NCI-H128 (cell line): Measurements from ENCODE around the gene MALRD1.

Source experiments
- DNase-seq: peaks from one replicate; lab custom pipeline; 2025; ENCODE audit not compliant: unreplicated experiment; lab: John Stamatoyannopoulos, UW

Gene MALRD1

GRCh38 chr10:19212590-19212989 lies 164.0 kb downstream of the MALRD1 start:
- no peak for DNase-seq

- no peak for DNase-seq
Measured at GRCh38 chr10:19221216-19221615, 172.6 kb downstream of the MALRD1 start.

GRCh38 chr10:19226025-19226424 lies 177.4 kb downstream of the MALRD1 start:
- DNase-seq: no peak

GRCh38 chr10:19231034-19231433 lies 182.4 kb downstream of the MALRD1 start:
- DNase-seq: no peak

- no peak for DNase-seq
Measured at GRCh38 chr10:19245889-19246752, 197.5 kb downstream of the MALRD1 start.

GRCh38 chr10:19247843-19248242 lies 199.2 kb downstream of the MALRD1 start:
- no peak for DNase-seq

GRCh38 chr10:19250546-19250945 lies 201.9 kb downstream of the MALRD1 start:
- DNase-seq: no peak

GRCh38 chr10:19252531-19252930 lies 203.9 kb downstream of the MALRD1 start:
- no peak for DNase-seq

GRCh38 chr10:19256331-19256730 lies 207.7 kb downstream of the MALRD1 start:
- no peak for DNase-seq

- no peak for DNase-seq
Measured at GRCh38 chr10:19263262-19263661, 214.7 kb downstream of the MALRD1 start.

- DNase-seq: no peak
Measured at GRCh38 chr10:19283285-19283684, 234.7 kb downstream of the MALRD1 start.

GRCh38 chr10:19283786-19284185 lies 235.2 kb downstream of the MALRD1 start:
- DNase-seq: no peak

GRCh38 chr10:19290770-19291169 lies 242.2 kb downstream of the MALRD1 start:
- DNase-seq: no peak

- no peak for DNase-seq
Measured at GRCh38 chr10:19294233-19294632, 245.6 kb downstream of the MALRD1 start.

- no peak for DNase-seq
Measured at GRCh38 chr10:19299645-19300044, 251.0 kb downstream of the MALRD1 start.

GRCh38 chr10:19302117-19302516 lies 253.5 kb downstream of the MALRD1 start:
- no peak for DNase-seq

GRCh38 chr10:19310066-19310465 lies 261.5 kb downstream of the MALRD1 start:
- no peak for DNase-seq

GRCh38 chr10:19316204-19316870 lies 267.7 kb downstream of the MALRD1 start:
- DNase-seq: no peak

- no peak for DNase-seq
Measured at GRCh38 chr10:19317952-19318351, 269.4 kb downstream of the MALRD1 start.

- DNase-seq: no peak
Measured at GRCh38 chr10:19325581-19325980, 277.0 kb downstream of the MALRD1 start.

GRCh38 chr10:19328582-19328981 lies 280.0 kb downstream of the MALRD1 start:
- no peak for DNase-seq

- no peak for DNase-seq
Measured at GRCh38 chr10:19329475-19329874, 280.9 kb downstream of the MALRD1 start.
